ENCODE measurements around the gene SPRED3. TPM values are rescaled to one million over a fixed set of nuclear protein-coding genes. Genes with fewer than 3 reads are reported as not detected.

Gene SPRED3
- total and polyA plus RNA-seq, 2 donors (not counting 1 experiment from before 2014, with no cell fraction given): 1.5 to 2.0 TPM

GRCh38 chr19:38400361-38400760, 11.9 kb downstream of the SPRED3 start:
- H3K4me1 ChIP-seq (ENCODE audit: control insufficient read depth, extremely low read depth, insufficient read depth, low read length): no peaks in the 10 kb centered on the region
- H2AFZ ChIP-seq (ENCODE audit: low read length): no peak overlapping the region
- H3K9me3 ChIP-seq (ENCODE audit: control insufficient read depth, insufficient read depth, low read depth, low read length): no peaks in the 10 kb centered on the region
- H3K79me2 ChIP-seq (ENCODE audit: control insufficient read depth, insufficient read depth, low read length): no peaks in the 10 kb centered on the region
- TF ChIP-seq EZH2 (IDR thresholded peaks at IDR 0.05; ENCODE audit: low read length, missing control alignments) (no peak), CTCF (conservative IDR thresholded peaks at IDR 0.05 in 1 of 2, IDR thresholded peaks at IDR 0.05 in 1 of 2; ENCODE audit: low read depth in 1 of 2, low read length in 2 of 2) (no peak)
- no peak overlapping the region for H3K27ac ChIP-seq (ENCODE audit: insufficient read depth, low read length)
- peaks cover 2% of the 10 kb centered on the region for H3K36me3 ChIP-seq (ENCODE audit: control insufficient read depth, insufficient read depth, low read length)
- H3K4me3 ChIP-seq (replicated peaks in 1 of 4; ENCODE audit: control extremely low read depth in 1 of 4, insufficient read depth in 1 of 4, low read depth in 3 of 4, low read length in 4 of 4): no peak overlapping the region
- no peak overlapping the region for H3K9ac ChIP-seq (ENCODE audit: insufficient read depth, low read length)
- DNase-seq (ENCODE audit: low read depth in 2 of 2): peak in 1 of 2 donors; percentile 44
- H3K4me2 ChIP-seq (ENCODE audit: extremely low read depth, insufficient read depth, low read length): no peak overlapping the region
- no peaks in the 10 kb centered on the region for H4K20me1 ChIP-seq (ENCODE audit: control insufficient read depth, extremely low read depth, insufficient read depth, low read length)
- no peaks in the 10 kb centered on the region for H3K27me3 ChIP-seq (ENCODE audit: control insufficient read depth, insufficient read depth, low read length)

- Histone ChIP-seq H3K79me2 (ENCODE audit: control insufficient read depth, insufficient read depth, low read length) (no peaks in the 10 kb centered on the region), H3K9me3 (ENCODE audit: control insufficient read depth, insufficient read depth, low read depth, low read length) (no peaks in the 10 kb centered on the region), H3K36me3 (ENCODE audit: control insufficient read depth, insufficient read depth, low read length) (peaks cover 2% of the 10 kb centered on the region), H2AFZ (ENCODE audit: low read length) (no peak overlapping the region), H3K4me2 (ENCODE audit: extremely low read depth, insufficient read depth, low read length) (no peak overlapping the region), H3K9ac (ENCODE audit: insufficient read depth, low read length) (no peak overlapping the region), H4K20me1 (ENCODE audit: control insufficient read depth, extremely low read depth, insufficient read depth, low read length) (no peaks in the 10 kb centered on the region), H3K4me1 (ENCODE audit: control insufficient read depth, extremely low read depth, insufficient read depth, low read length) (no peaks in the 10 kb centered on the region), H3K27me3 (ENCODE audit: control insufficient read depth, insufficient read depth, low read length) (no peaks in the 10 kb centered on the region), H3K4me3 (replicated peaks in 1 of 4; ENCODE audit: control extremely low read depth in 1 of 4, insufficient read depth in 1 of 4, low read depth in 3 of 4, low read length in 4 of 4) (no peak overlapping the region), H3K27ac (ENCODE audit: insufficient read depth, low read length) (no peak overlapping the region)
- peak in 1 of 2 donors; percentile 53 for DNase-seq (ENCODE audit: low read depth in 2 of 2)
- no peak for TF ChIP-seq CTCF (conservative IDR thresholded peaks at IDR 0.05 in 1 of 2, IDR thresholded peaks at IDR 0.05 in 1 of 2; ENCODE audit: low read depth in 1 of 2, low read length in 2 of 2)
- TF ChIP-seq EZH2 (IDR thresholded peaks at IDR 0.05; ENCODE audit: low read length, missing control alignments): no peak
These were observed 12.7 kb downstream of the SPRED3 start for GRCh38 chr19:38401148-38401547.

- TF ChIP-seq CTCF (conservative IDR thresholded peaks at IDR 0.05 in 1 of 2, IDR thresholded peaks at IDR 0.05 in 1 of 2; ENCODE audit: low read depth in 1 of 2, low read length in 2 of 2): no peak
- no peak for TF ChIP-seq EZH2 (IDR thresholded peaks at IDR 0.05; ENCODE audit: low read length, missing control alignments)
- peak overlapping the region; percentile 41 to 55 (median 45) for H3K4me3 ChIP-seq (replicated peaks in 1 of 4; ENCODE audit: control extremely low read depth in 1 of 4, insufficient read depth in 1 of 4, low read depth in 3 of 4, low read length in 4 of 4)
- H3K9me3 ChIP-seq (ENCODE audit: control insufficient read depth, insufficient read depth, low read depth, low read length): no peaks in the 10 kb centered on the region
- H3K9ac ChIP-seq (ENCODE audit: insufficient read depth, low read length): no peak overlapping the region
- H3K4me2 ChIP-seq (ENCODE audit: extremely low read depth, insufficient read depth, low read length): peak overlapping the region; percentile 88
- DNase-seq (ENCODE audit: low read depth in 2 of 2): no peak
- H3K79me2 ChIP-seq (ENCODE audit: control insufficient read depth, insufficient read depth, low read length): no peaks in the 10 kb centered on the region
- peak overlapping the region; percentile 78 for H2AFZ ChIP-seq (ENCODE audit: low read length)
- peaks cover 2% of the 10 kb centered on the region for H3K36me3 ChIP-seq (ENCODE audit: control insufficient read depth, insufficient read depth, low read length)
- no peak overlapping the region for H3K27ac ChIP-seq (ENCODE audit: insufficient read depth, low read length)
- no peaks in the 10 kb centered on the region for H4K20me1 ChIP-seq (ENCODE audit: control insufficient read depth, extremely low read depth, insufficient read depth, low read length)
- H3K27me3 ChIP-seq (ENCODE audit: control insufficient read depth, insufficient read depth, low read length): no peaks in the 10 kb centered on the region
- H3K4me1 ChIP-seq (ENCODE audit: control insufficient read depth, extremely low read depth, insufficient read depth, low read length): no peaks in the 10 kb centered on the region
These were observed 14.1 kb downstream of the SPRED3 start for GRCh38 chr19:38402623-38402966.

Measured in fibroblast of lung (primary cell).